Stimulated activated CD8-positive, alpha-beta memory T cell treated with anti-CD3 and anti-CD28 coated beads, Interleukin-12 subunit alpha, Interleukin-12 subunit beta, amount 100 ng/mL, for 24 hours (primary cell): ENCODE results near the gene ZNF440.
"Not testable (repeated sequence)": the region's sequence is repeated elsewhere in the genome, so short reads cannot be mapped to it uniquely, and the experiment has no call there.

Experiments
- DNase-seq: peaks from one replicate; pipeline ENCODE4 v3.0.0-alpha.2; 2020; ENCODE audit errors: extremely low read depth

Gene ZNF440

GRCh38 chr19:11814029-11814699 lies at the start of gene ZNF440:
TSS of gene ZNF440 (plus strand) at chr19:11814273. CDS start at chr19:11814448, 175 bp downstream.
- DNase-seq = peak; percentile 75

- peak; percentile 92 for DNase-seq
These were observed 47.2 kb upstream of the ZNF440 start, which contains the start of gene ZNF441 for GRCh38 chr19:11766597-11767591. TSS of gene ZNF441 (plus strand) at chr19:11767000. CDS start at chr19:11767194, 194 bp downstream.

DNA sequence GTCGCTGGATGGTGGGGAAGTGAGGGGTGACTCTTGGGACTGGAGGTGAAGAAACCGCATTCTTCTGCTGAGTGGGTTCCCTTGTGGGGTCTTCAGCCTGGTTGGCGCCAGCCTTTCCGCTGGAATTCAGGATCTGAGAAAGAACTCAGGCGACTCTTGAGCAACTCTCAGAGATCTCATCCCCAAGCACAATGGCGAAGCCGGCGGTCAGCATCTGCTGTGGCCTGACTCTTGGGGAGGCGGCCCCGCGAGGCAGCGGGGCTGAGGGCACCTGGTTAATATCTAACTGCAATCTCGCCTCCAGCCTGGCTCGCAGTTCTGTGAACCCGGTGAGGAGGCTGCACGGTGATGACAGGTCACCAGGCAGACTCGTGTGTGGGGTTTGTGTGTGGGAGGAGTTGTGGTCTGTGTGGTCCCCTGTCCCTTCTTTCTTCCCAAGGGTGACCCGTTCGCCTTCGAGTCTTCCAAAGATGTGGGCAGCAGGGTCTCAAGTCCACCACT lies 46.4 kb upstream of the ZNF440 start:
- DNase-seq = no peak

DNA sequence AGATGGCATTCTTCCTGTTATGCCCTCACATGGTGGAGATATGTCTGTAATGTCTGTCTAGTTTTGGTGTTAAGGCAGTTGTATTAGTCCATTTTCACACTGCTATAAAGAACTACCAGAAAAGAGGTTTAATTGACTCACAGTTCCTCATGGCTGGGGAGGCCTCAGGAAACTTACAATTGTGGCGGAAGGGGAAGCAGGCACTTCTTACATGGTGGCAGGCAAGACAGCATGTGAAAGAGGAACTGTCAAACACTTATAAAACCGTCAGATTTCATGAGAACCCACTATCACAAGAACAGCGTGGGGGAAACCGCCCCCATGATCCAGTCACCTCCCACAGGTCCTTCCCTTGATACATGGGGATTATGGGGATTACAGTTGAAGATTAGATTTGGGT lies 44.1 kb upstream of the ZNF440 start:
- no peak for DNase-seq

- not testable (repeated sequence) for DNase-seq
These were observed 42.6 kb upstream of the ZNF440 start for GRCh38 chr19:11771520-11771919.

DNA sequence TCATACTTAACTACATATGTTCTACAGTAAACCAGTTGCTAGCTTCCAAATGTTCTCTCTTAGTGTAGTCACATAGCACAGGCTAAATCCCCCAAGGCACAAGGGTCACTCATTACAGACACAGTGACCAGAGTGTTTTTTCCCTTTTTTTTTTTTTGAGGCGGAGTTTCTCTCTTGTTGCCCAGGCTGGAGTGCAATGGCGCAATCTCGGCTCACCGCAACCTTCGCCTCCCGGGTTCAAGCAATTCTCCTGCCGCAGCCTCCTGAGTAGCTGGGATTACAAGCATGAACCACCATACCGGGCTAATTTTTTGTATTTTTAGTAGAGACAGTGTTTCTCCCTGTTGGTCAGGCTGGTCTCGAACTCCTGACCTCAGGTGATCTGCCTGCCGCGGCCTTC lies 37.4 kb upstream of the ZNF440 start:
- DNase-seq = not testable (repeated sequence)

DNA sequence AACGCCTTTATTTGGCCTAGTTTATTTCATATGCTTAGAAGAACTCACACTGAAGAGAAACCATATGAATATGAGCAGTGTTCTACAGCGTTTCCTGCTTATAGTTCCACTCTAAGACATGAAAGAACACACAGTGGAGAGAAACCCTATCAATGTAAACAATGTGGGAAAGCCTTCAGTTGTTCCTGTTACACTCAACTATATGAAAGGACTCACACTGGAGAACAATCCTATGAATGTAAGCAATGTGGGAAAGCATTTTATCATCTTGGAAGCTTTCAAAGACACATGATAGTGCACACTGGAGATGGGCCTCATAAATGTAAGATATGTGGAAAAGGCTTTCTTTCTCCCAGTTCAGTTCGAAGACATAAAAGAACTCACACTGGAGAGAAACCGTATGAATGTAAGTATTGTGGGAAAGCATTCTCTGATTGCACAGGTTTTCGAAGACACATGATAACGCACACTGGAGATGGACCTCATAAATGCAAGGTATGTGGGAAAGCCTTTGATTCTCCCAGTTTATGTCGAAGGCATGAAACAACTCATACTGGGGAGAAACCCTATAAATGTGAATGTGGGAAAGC lies 33.5 kb upstream of the ZNF440 start:
- DNase-seq = no peak

DNA sequence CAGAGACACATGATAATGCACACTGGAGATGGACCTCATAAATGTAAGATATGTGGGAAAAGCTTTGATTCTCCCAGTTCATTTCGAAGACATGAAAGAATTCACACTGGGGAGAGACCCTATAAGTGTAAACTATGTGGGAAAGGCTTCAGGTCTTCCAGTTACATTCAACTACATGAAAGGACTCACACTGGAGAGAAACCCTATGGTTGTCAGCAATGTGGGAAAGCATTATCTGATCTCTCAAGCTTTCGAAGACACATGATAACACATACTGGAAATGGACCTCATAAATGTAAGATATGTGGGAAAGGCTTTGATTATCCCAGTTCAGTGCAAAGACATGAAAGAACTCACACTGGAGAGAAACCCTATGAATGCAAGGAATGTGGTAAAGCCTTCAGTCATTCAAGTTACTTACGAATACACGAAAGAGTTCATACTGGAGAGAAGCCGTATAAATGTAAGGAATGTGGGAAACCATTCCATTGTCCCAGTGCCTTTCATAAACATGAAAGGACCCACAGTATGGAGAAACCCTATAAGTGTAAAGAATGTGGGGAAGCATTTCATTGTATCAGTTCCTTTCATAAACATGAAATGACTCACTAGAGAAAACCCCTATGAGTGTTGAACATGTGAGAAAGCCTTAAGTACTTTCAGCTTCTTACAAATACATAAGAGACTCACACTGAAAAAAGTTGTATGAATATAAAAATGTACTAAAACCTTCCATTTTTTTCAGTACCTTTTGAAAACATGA lies 32.6 kb upstream of the ZNF440 start:
- DNase-seq = no peak

DNA sequence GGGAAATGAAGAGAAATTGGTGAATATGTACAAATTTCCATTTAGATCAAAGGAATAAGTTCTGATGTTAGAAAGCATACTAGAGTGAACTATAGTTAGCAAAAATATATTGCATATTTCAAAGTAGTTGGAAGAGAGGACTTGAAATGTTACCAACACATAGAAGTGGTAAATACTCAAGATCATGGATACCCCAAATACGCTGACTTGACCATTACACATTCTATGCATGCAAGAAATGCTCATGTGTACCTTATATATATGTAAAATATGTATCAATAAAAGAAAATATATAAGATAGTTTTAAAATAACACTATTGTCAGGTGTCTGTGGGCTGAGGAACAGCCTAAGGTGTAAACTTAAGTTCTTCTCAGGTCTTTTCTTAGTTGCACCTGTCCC lies 30.3 kb upstream of the ZNF440 start:
- no peak for DNase-seq

DNA sequence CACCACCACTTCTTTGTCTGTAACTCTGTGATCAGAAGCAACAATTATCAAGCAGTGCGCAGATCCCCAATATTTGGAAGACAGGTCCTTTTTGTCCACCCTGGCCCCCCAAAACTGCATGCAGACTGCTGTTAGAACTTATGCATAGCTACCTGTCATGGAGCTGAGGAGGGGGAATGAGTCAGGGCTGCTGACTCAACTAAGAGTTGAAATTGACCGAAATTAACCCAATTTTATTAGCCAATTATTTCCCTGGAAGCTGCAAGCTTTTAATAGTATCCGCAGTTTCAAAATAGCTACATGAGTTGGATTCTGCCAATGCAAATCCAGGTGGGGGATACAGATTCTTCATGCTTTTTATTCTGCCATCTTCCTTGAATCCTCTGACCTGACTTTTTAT lies 29.7 kb upstream of the ZNF440 start:
- DNase-seq = no peak

DNA sequence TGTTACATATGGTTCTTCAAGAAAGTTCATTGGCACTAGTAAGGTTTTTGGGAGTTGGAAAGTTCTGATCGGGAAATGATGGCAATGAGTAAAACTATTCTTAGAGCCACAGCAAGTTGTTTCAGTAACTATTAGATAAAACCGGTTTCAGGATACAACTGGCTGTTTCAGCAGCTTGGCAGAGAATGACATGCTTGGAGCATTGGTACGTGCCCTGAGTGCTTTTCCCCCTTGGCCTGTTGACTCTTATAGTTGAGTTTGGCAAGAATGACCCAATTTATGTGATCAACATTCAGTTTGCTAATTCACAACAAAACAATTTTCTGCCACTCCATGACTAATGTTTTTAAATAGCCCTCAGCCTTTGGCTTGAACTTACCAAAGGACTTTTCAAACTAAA lies 26.5 kb upstream of the ZNF440 start:
- DNase-seq = no peak

DNA sequence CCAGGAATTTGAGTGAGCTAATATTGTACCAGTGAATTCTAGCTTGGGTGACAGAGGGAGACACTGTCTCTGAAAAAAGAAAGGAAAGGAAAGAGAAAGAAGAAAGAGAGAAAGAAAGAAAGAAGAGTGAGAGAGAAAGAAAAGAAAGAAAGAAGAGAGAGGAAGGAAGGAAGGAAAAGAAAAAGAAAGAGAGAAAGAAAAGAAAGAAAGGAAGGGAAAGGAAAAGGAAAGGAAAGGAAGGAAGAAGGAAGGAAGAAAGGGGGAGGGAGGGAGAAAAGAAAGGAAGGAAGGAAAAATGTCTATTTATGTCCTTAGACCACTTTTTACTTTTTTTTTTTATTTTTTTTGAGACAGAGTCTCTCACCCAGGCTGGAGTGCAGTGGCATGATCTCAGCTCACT lies 21.1 kb upstream of the ZNF440 start:
- DNase-seq = no peak

DNA sequence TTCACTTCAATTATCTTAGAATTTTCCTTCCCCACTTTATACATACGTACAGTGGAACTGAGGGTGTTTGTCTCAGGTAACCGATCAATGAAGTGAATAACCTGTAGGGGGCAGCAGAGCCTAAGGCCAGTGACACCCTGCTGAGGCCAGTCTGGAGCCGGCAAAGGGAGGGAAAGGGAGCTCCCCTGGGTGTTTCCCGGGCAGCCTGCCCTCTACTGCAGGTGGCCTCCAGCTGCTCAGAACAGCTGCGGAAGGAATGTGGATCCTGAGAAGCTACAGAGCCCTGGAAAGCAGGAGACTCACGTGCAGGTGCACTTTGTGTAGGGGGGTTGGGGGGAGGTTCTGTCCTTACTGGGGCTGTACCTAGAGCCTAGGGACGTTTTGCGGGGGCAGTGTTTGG lies 16.6 kb upstream of the ZNF440 start:
- peak; percentile 21 for DNase-seq

GRCh38 chr19:11798391-11799330 lies 15.4 kb upstream of the ZNF440 start, which contains the start of gene ZNF491:
TSS of gene ZNF491 (plus strand) at chr19:11798523. CDS start at chr19:11805954, 7,431 bp downstream.
- DNase-seq = peak; percentile 70

DNA sequence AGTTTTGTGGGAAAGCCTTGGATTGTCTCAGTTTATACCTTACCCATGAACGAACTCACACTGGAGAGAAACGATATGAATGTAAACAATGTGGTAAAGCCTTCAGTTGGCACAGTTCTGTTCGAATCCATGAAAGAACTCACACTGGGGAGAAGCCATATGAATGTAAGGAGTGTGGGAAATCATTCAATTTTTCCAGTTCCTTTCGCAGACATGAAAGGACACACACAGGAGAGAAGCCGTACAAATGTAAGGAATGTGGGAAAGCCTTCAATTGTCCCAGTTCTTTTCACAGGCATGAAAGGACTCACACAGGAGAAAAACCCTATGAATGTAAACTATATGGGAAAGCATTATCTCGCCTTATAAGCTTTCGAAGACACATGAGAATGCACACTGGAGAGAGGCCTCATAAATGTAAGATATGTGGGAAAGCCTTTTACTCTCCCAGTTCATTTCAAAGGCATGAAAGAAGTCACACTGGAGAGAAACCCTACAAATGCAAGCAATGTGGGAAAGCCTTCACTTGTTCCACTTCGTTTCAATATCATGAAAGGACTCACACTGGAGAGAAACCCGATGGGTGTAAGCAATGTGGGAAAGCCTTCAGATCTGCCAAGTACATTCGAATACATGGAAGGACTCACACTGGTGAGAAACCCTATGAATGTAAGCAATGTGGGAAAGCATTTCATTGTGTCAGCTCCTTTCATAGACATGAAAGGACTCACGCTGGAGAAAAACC lies 7.5 kb upstream of the ZNF440 start:
- DNase-seq = no peak

GRCh38 chr19:11807099-11807380 lies 7.0 kb upstream of the ZNF440 start:
- DNase-seq = no peak

DNA sequence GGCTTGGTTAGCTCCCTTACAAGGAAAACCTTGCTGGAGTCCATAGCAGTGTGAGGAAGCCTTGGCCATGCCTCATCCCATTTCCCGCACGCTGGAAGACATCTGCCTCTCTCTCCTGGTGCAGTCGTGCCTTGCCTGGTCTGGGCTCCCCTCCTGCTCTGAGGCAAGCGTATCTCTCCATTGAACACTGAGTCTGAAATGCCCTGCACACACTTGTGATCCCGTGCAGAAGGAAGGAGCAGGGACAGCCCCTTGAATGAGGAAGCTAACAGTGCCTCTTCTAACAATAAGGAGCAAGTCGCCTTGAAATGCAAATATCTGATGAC lies 407 bp upstream of the ZNF440 start:
- DNase-seq = no peak

- no peak for DNase-seq
These were observed 595 bp downstream of the ZNF440 start for GRCh38 chr19:11814700-11815035.

DNA sequence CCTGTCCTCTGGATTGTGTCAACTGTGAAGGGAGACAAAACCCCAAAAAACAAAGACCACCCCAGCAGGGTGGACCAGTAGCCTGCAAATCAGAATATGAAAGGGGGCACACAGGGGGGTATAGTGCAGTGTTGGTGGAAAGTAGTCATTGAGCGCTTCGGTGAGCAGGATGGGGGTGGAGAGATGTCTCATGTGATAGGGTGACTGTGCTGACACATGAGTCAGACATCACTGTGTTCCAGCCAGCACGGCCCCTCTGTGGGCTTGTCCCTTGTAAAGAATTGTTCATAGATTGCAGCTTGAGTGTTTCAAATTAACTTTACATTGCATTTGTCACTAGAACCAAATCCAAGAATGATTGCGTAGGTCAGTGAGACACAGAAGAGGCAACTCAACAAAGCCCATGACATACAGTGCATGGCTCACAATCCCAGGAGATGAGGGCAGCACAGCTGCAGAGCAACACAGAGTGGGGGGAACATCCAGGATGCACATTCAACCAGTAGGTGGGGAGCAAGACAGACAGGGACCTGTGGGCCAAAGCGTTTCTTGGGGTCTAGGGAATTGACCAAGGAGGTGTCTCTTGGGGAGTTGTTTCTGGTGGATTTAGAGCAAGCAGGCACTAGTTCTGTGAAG lies 7.5 kb downstream of the ZNF440 start:
- DNase-seq = no peak
